ENCODE measurements around the gene SBF1.

Gene SBF1

GRCh38 chr22:50396751-50397370 is 78.0 kb downstream of the SBF1 start:
- no peak for DNase-seq
